ENCODE results near the gene ZNF491.

- no peak for TF ChIP-seq ZNF350 (tag by site-specific recombination; IDR thresholded peaks at IDR 0.05)
- TF ChIP-seq ZBTB48 (tag by site-specific recombination; IDR thresholded peaks at IDR 0.05) = no peak
- TF ChIP-seq BCL6B (tag by site-specific recombination; IDR thresholded peaks at IDR 0.05) = no peak
- TF ChIP-seq SCRT1 (tag by site-specific recombination; IDR thresholded peaks at IDR 0.05; ENCODE audit: borderline replicate concordance) = no peak
- TF ChIP-seq PRDM10 (tag by site-specific recombination; IDR thresholded peaks at IDR 0.05) = no peak
- no peak for TF ChIP-seq ZNF175 (tag by site-specific recombination; IDR thresholded peaks at IDR 0.05)
- TF ChIP-seq CTCF (tag by site-specific recombination; IDR thresholded peaks at IDR 0.05) = no peak
- TF ChIP-seq YY1 (tag by site-specific recombination; IDR thresholded peaks at IDR 0.05) = no peak
- TF ChIP-seq MYNN (tag by site-specific recombination; IDR thresholded peaks at IDR 0.05; ENCODE audit: borderline replicate concordance) = no peak
- no peak for TF ChIP-seq ZNF624 (tag by site-specific recombination; IDR thresholded peaks at IDR 0.05)
- TF ChIP-seq SP2 (tag by site-specific recombination; IDR thresholded peaks at IDR 0.05) = no peak
These were observed 48.6 kb upstream of the ZNF491 start for GRCh38 chr19:11749751-11750150.
